GM06990 (cell line): ENCODE data around the gene SUV39H1.

Experiments used
- DNase-seq: peaks from one replicate; pipeline ENCODE4 v3.0.0-alpha.2; 2011; ENCODE audit not compliant: insufficient read length; ENCODE audit errors: extremely low read depth
- H3K27me3 ChIP-seq: replicated peaks from 2 replicates; pipeline ENCODE4 v1.6.0; 2011; ENCODE audit warnings: low read length; ENCODE audit not compliant: control insufficient read depth, insufficient read depth
- H3K36me3 ChIP-seq: 2 replicates; pipeline ENCODE4 v1.5.1; 2011; ENCODE audit warnings: low read length; ENCODE audit not compliant: control insufficient read depth, insufficient read depth
- H3K4me3 ChIP-seq: replicated peaks from 2 replicates; pipeline ENCODE4 v1.5.1; 2011; ENCODE audit warnings: low read depth, mild to moderate bottlenecking, control low read depth, low read length
- CTCF ChIP-seq: IDR thresholded peaks from 2 replicates; pipeline ENCODE4 v1.5.1; 2011; ENCODE audit warnings: low read length, control low read depth, mild to moderate bottlenecking, inconsistent platforms; ENCODE audit not compliant: insufficient read depth, poor library complexity, severe bottlenecking

SUV39H1 gene

GRCh38 chrX:48705871-48706270 is 9.3 kb downstream of the SUV39H1 start:
- DNase-seq: no peak
- H3K27me3 ChIP-seq: no peaks in the 10 kb centered on the region
- H3K4me3 ChIP-seq: no peak overlapping the region
- no peak for TF ChIP-seq CTCF
- H3K36me3 ChIP-seq: peaks cover 7% of the 10 kb centered on the region

GRCh38 chrX:48709522-48710112 is 13.1 kb downstream of the SUV39H1 start:
- TF ChIP-seq CTCF: no peak
- no peak for DNase-seq
- H3K4me3 ChIP-seq: no peak overlapping the region
- peaks cover 5% of the 10 kb centered on the region for H3K36me3 ChIP-seq
- no peaks in the 10 kb centered on the region for H3K27me3 ChIP-seq

GRCh38 chrX:48711162-48711928 is 14.8 kb downstream of the SUV39H1 start:
- DNase-seq: no peak
- no peak overlapping the region for H3K4me3 ChIP-seq
- peaks cover 1% of the 10 kb centered on the region; the same call in 1 of the 2 replicates for H3K36me3 ChIP-seq
- no peaks in the 10 kb centered on the region for H3K27me3 ChIP-seq
- no peak for TF ChIP-seq CTCF

- Histone ChIP-seq H3K36me3 (peaks cover 1% of the 10 kb centered on the region; the same call in 1 of the 2 replicates), H3K27me3 (no peaks in the 10 kb centered on the region), H3K4me3 (no peak overlapping the region)
- no peak for TF ChIP-seq CTCF
- DNase-seq: no peak
Observed at GRCh38 chrX:48711929-48712505, 15.5 kb downstream of the SUV39H1 start.

- DNase-seq: no peak
- Histone ChIP-seq H3K27me3 (no peaks in the 10 kb centered on the region), H3K4me3 (no peak overlapping the region), H3K36me3 (no peaks in the 10 kb centered on the region)
- TF ChIP-seq CTCF: no peak
Observed at GRCh38 chrX:48713847-48714246, 17.3 kb downstream of the SUV39H1 start.
